H54 (cell line): Measurements from ENCODE around the gene SLC16A14.
"Not testable (repeated sequence)": the region's sequence is repeated elsewhere in the genome, so short reads cannot be mapped to it uniquely, and the experiment has no call there.

ENCODE experiments used
- DNase-seq: peaks from one replicate; pipeline ENCODE4 v3.0.0; 2011; ENCODE audit warnings: low spot score, mixed read lengths; ENCODE audit not compliant: insufficient read length
- FAIRE-seq: peaks from 3 replicates; lab custom pipeline; 2011; peaks lifted over from hg19 to GRCh38; lab: Jason Lieb, UNC
- POLR2A ChIP-seq: IDR thresholded peaks from 2 replicates; pipeline ENCODE4 v1.6.1; 2011; ENCODE audit warnings: low read depth, mild to moderate bottlenecking, low read length

SLC16A14 gene, protein sequence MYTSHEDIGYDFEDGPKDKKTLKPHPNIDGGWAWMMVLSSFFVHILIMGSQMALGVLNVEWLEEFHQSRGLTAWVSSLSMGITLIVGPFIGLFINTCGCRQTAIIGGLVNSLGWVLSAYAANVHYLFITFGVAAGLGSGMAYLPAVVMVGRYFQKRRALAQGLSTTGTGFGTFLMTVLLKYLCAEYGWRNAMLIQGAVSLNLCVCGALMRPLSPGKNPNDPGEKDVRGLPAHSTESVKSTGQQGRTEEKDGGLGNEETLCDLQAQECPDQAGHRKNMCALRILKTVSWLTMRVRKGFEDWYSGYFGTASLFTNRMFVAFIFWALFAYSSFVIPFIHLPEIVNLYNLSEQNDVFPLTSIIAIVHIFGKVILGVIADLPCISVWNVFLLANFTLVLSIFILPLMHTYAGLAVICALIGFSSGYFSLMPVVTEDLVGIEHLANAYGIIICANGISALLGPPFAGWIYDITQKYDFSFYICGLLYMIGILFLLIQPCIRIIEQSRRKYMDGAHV

DNA sequence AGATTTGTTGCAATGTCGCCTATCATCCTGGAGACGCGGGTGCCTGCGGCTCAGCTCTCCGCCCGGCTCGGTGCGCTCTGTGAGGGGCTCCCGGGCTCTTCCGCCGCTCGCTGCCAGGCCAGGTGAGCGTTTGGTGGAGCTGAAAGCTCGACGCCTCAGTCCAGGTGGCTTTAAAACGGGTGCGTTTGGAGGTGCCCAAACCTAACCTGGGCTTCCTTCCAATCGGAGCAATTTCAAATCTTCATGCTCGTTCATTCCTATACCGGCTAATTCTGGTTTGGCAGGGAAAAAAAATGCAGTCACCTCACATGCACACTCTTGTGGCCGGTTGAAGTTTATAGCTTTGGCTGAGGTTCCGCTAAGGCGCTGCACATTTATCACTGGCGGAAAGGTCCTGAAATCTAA lies at the start of gene SLC16A14:
SLC16A14 (minus strand) TSS at position 274 of the 405 bp plus-strand sequence. CDS start 9,572 bp downstream, outside the sequence.
- no peak for TF ChIP-seq POLR2A
- FAIRE-seq: no peak
- peak; percentile 22 for DNase-seq

DNA sequence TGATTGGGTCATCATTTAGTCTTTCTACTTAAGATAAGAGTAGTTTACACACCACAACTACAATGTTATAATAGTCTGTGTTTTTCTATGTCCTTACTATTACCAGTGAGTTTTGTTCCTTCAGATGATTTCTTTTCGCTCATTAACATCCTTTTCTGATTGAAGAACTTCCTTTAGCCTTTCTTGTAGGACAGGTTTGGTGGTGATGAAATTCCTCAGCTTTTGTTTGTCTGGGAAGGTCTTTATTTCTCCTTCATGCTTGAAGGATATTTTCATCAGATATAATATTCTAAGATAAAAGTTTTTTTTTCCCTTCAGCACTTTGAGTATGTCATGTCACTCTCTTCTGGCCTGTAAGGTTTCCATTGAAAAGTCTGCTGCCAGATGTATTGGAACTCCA lies 38.0 kb upstream of the SLC16A14 start:
- DNase-seq (no peak), FAIRE-seq (no peak)
- no peak for TF ChIP-seq POLR2A

DNA sequence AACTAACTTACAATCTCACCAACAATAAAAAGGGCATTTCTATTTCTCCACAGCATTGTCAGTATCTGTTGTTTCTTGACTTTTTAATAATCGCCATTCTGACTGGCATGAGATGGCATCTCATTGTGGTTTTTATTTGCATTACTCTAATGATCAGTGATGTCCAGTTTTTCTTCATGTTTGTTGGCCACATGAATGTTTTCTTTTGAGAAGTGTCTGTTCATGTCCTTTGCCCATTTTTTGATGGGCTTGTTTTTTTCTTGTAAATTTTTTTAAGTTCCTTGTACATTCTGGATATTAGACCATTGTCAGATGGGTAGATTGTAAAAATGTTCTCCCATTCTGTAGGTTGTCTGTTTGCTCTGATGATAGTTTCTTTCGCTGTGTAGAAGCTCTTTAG lies 33.2 kb upstream of the SLC16A14 start:
- not testable (repeated sequence) for DNase-seq

DNA sequence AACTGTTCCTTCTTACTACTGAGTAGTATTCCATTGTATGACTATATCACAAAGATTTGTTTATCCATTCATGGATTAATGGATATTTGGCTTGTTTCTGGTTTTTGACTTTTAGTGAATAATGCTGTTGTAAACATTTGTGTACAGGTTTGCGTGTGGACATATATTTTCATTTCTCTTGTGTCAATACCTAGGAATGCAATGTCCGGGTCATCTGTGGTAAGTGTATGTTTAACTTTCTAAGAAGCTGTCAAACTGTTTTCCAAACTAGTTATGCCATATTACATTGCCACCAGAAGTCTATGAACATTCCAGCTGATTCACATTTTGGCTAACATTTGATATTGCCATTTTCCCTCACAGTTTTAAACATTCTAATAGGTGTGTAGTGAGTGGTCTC lies 29.1 kb upstream of the SLC16A14 start:
- TF ChIP-seq POLR2A: no peak
- FAIRE-seq (no peak), DNase-seq (no peak)

More for the DNA sequence above, 33.2 kb upstream of the SLC16A14 start:
- FAIRE-seq: not testable (repeated sequence)

DNA sequence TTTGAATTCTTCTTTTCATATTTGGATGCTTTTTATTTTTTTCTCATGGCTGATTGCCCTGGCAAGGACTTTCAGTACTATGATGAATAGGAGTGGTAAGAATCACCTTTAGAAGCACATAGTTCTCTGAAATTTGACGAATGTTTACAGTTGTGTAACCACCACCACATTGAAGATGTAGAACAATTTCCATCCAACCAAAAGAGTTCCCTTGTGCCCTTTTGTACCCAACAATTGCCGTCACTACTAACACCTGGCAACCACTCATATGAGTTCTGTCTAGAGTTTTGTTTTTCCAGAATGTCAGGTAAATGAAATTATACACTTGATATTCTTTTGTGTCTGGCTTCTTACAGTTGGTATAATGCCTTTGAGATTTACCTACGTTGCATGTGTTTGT lies 28.7 kb upstream of the SLC16A14 start:
- no peak for DNase-seq
- TF ChIP-seq POLR2A: no peak
- no peak for FAIRE-seq

DNA sequence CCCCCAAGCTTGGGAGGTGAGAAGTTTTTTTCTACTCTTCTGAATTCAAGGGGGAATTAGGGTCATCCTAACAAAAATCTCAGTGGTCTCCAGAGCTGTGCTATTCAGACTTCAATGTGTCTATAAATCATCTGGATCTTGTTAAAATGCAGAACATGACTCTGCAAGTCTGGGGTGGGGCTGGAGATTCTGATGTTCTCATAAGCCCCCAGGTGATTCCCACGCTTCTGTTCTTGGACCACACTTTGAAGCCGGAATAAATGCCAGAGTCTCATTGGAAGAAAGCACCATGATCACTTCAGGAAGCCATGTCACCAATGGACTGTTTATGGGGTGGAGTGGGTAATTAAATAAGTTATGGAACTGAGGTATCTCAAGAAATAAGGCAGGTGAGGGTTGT lies 22.2 kb upstream of the SLC16A14 start:
- no peak for TF ChIP-seq POLR2A
- DNase-seq: no peak
- FAIRE-seq: no peak

DNA sequence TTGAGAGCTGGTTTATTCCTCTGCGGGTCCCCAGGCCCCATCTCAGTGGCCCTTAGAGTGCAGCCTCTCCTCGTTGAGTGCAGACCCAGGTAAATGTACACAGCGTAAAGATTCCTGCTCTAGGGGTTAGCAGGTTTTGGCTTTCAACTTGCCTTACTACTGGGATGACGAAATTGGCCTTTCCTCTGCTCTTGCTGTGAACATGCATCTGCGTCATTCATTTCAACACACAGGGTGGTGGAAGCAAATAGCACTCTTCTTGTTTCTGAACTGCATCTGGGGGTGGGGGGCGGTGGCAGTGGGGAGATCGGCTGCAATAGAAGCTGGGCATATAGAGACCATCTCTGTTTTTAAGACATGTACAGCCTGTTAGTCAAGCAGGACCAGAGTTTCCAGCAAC lies 16.5 kb upstream of the SLC16A14 start:
- DNase-seq (no peak), FAIRE-seq (no peak)
- TF ChIP-seq POLR2A: no peak

DNA sequence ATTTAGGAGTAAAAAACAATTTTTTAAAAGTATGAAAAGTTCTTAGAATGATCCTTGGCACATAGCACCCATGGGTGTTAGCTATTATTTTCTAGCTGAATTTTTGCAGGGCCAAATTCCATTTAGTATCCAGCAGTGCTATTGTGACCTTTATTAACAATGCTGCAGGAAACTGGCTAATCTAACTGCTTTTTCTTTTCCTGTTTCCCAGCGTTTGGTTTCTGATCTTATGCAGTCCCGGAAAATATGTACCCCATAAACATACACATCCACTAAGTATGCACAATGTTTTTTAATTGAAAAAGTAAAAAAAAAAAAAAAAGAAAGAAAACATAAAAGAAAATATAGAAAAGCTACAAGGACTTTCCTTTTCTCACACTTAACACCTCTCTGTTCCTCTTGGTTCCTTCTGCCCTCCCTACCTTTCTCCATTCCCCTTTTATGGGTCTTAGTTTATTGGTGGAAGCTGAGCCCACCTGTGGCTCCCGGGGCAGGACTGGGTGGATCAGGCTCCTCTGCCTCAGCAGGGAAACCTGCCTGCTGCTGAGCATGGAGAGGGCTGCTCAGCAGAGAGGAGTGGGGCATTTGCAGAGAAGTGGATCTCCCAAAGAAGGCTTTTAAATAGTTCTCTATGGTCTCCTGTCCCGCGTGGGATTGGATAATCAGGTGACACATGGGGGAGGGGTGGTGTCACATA lies 9.3 kb upstream of the SLC16A14 start:
- FAIRE-seq (no peak), DNase-seq (no peak)
- TF ChIP-seq POLR2A: no peak

DNA sequence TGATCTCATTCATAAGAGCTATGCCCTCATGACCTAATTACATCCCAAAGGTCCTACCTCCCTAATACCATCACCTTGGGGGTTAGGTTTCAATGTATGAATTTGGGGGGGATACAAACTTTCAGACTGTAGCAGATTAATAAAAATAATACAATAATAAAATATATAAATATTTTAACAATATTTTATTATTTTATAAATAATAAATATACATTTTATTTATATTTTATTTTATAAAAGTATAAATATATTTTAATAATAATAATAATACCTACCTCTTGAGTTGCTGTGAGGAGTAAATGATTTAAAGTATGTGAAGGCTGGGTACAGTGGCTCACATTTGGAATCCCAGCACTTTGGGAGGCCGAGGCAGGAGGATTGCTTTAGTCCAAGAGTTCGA lies 8.1 kb upstream of the SLC16A14 start:
- no peak for TF ChIP-seq POLR2A
- FAIRE-seq (no peak), DNase-seq (no peak)

DNA sequence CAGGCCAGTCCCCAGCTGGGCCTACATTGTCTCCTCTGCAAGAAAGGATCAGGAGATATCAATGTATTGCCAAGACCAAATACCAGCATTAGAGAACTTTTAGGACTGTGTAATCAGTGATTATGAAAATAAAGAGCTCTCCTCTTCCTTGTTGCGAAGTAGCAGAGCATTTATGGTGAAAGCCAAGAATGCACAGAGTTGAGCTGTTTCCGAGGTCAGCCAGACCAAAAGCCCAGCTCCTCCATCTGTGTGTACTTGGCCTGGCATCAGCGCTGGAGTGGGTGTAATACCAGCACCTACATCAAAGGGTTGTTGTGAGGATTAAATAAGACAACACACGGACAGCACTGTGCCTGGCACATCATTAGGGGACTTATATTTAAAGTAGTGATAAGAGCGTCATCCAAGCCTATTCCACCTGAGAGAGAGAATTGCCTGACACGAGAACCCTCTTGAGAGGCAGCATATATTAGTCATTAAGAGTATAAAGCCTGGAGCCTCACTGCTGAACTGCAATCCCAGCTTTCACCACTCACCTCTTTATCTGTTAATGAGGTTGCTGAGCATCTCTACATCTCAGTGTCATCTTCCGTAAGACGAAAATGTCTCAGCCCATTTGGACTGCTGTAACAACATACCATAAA lies 7.4 kb upstream of the SLC16A14 start:
- FAIRE-seq (no peak), DNase-seq (no peak)
- no peak for TF ChIP-seq POLR2A

DNA sequence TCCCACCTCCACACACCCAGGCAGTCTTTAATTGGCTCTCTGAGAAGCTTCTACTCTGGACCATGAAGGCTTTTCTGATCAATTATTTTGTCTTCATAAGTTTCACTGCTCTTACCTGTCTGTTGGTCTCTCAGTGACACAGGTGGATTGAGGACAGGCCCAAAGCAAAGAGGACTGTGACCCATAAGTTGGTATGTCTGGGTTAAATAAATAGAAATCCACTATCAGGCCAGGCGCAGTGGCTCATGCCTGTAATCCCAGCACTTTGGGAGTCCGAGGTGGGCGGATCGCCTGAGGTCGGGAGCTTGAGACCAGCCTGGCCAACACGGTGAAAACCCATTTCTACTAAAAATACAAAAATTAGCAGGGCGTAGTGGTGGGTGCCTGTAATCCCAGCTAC lies 2.7 kb upstream of the SLC16A14 start:
- FAIRE-seq: no peak
- DNase-seq: no peak
- TF ChIP-seq POLR2A: no peak

DNA sequence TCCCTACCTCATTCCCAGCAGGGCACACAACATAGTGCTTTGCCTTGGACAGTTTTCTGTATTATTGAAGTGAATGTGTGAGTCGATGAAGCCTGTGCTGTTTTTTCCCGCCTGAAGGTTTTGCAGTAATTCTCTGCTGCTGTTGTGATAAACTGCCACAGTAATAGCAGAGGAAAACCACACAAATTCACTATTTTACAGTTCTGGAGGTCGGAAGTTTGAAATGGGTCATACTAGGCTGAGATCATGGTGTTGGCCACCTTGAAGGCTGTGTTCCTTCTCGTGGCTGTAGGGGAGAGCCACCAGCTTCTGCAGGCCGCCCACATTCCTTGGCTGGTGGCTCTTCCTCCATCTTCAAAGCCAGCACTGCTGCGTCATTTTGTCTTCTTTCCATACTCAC lies 678 bp upstream of the SLC16A14 start:
- TF ChIP-seq POLR2A: no peak
- no peak for FAIRE-seq
- no peak for DNase-seq

DNA sequence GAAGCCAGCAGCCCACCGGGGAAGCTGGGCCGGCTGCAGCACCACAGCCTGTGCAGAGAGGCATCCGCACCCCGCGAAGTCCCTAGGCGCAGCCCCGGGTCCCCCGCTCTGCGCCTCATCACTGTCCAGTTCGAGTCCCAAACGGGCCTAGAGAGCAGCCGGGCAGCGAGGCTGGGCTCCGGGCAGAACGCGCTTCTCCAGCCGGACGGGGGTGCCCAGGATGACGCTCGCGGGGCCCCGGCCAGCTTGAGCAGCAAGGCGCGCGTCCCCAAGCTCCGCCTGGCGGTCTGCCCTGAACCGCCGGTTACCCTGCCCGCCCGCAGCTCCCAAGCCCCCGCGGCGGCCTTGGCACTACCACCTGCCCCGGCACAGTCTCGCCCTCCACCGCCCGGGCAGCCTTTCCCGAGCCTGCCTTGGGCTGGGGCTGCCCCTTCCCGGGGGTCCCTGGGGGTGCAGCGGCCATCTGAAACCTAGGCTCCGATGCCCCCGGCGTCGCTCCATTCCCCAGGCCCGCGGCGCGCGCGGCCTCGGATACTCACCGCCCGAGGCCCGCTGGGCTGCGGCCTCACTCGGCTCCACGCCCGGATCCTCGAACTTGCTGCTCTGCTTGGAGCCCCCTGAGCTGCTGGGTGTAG lies 591 bp downstream of the SLC16A14 start:
- peak; percentile 29 for DNase-seq
- TF ChIP-seq POLR2A: no peak
- no peak for FAIRE-seq

DNA sequence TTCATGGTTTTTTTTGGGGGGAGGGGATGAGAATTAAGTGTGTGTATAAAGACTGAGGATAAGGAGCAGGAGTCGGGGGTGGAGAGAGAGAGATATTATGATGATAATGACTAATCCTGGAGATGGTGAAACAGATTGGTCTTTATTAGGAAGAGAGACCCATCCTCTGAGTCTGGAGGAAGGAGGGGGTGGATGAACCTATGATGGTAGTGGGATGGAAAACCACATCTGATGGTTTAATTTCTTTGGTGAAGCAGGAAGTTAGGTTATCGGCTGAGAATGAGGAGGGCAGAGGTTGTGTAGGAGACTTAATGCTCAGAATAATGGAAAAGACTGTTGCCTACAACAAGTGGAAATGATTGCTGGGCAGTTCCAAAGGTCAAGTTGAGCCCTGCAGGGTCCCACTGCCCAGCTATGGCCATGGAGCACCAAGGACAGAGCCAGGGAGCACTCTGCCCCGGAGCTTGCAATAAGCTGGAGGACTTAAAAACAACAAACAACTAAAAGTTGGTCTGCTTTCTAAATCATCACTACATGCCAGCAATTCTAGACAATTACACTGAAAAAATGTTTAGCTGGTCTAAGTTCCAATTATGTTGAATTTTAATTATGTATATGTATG lies 7.9 kb downstream of the SLC16A14 start:
- FAIRE-seq (no peak), DNase-seq (no peak)
- no peak for TF ChIP-seq POLR2A
